Activated T-cell treated with anti-CD3 and anti-CD28 coated beads for 1 hour (primary cell): ENCODE measurements around the gene NPIPA5.
"Not testable (repeated sequence)": the region's sequence is repeated elsewhere in the genome, so short reads cannot be mapped to it uniquely, and the experiment has no call there.

Experiments used
- DNase-seq: peaks from one replicate; pipeline ENCODE4 v3.0.0-alpha.2; 2020; ENCODE audit warnings: low read depth

The NPIPA5 gene

GRCh38 chr16:15389916-15390315 is 11.8 kb upstream of the NPIPA5 start:
- not testable (repeated sequence) for DNase-seq

- DNase-seq = not testable (repeated sequence)
These were observed 10.0 kb upstream of the NPIPA5 start for GRCh38 chr16:15388060-15388459.

GRCh38 chr16:15382810-15383209 is 4.7 kb upstream of the NPIPA5 start:
- DNase-seq = not testable (repeated sequence)

- not testable (repeated sequence) for DNase-seq
These were observed 20.6 kb downstream of the NPIPA5 start for GRCh38 chr16:15357495-15357894.

GRCh38 chr16:15354846-15355245 is 23.2 kb downstream of the NPIPA5 start:
- not testable (repeated sequence) for DNase-seq

- not testable (repeated sequence) for DNase-seq
These were observed 25.2 kb downstream of the NPIPA5 start for GRCh38 chr16:15352852-15353251.

- not testable (repeated sequence) for DNase-seq
These were observed 26.3 kb downstream of the NPIPA5 start for GRCh38 chr16:15351745-15352144.

GRCh38 chr16:15351251-15351650 is 26.8 kb downstream of the NPIPA5 start:
- not testable (repeated sequence) for DNase-seq

GRCh38 chr16:15348721-15349120 is 29.4 kb downstream of the NPIPA5 start:
- not testable (repeated sequence) for DNase-seq

- DNase-seq = not testable (repeated sequence)
These were observed 35.8 kb downstream of the NPIPA5 start for GRCh38 chr16:15342337-15342736.

GRCh38 chr16:15338986-15339385 is 39.1 kb downstream of the NPIPA5 start:
- not testable (repeated sequence) for DNase-seq

- not testable (repeated sequence) for DNase-seq
These were observed 40.0 kb downstream of the NPIPA5 start for GRCh38 chr16:15337974-15338605.

GRCh38 chr16:15335609-15336008 is 42.5 kb downstream of the NPIPA5 start:
- not testable (repeated sequence) for DNase-seq

- DNase-seq = not testable (repeated sequence)
These were observed 44.1 kb downstream of the NPIPA5 start for GRCh38 chr16:15333969-15334368.

GRCh38 chr16:15330978-15331377 is 47.1 kb downstream of the NPIPA5 start:
- DNase-seq = not testable (repeated sequence)

GRCh38 chr16:15324954-15325353 is 53.1 kb downstream of the NPIPA5 start:
- DNase-seq = not testable (repeated sequence)

- DNase-seq = not testable (repeated sequence)
These were observed 54.7 kb downstream of the NPIPA5 start for GRCh38 chr16:15323373-15323772.

GRCh38 chr16:15321221-15321620 is 56.9 kb downstream of the NPIPA5 start:
- DNase-seq = not testable (repeated sequence)

- not testable (repeated sequence) for DNase-seq
These were observed 63.5 kb downstream of the NPIPA5 start for GRCh38 chr16:15314562-15314961.
